Smooth muscle cell of trachea (primary cell): ENCODE data around the gene ARX. TPM values are rescaled to one million over a fixed set of nuclear protein-coding genes. Genes with fewer than 3 reads are reported as not detected.

Experiments
- total RNA-seq: library from RNA; depleted of rRNA; stranded (reverse); fragments of >200 nt; gene quantifications from 2 replicates; pipeline ENCODE4 v1.2.1, GENCODE V29; 2014

The ARX gene
- not detected in 2 replicates for total RNA-seq

DNA sequence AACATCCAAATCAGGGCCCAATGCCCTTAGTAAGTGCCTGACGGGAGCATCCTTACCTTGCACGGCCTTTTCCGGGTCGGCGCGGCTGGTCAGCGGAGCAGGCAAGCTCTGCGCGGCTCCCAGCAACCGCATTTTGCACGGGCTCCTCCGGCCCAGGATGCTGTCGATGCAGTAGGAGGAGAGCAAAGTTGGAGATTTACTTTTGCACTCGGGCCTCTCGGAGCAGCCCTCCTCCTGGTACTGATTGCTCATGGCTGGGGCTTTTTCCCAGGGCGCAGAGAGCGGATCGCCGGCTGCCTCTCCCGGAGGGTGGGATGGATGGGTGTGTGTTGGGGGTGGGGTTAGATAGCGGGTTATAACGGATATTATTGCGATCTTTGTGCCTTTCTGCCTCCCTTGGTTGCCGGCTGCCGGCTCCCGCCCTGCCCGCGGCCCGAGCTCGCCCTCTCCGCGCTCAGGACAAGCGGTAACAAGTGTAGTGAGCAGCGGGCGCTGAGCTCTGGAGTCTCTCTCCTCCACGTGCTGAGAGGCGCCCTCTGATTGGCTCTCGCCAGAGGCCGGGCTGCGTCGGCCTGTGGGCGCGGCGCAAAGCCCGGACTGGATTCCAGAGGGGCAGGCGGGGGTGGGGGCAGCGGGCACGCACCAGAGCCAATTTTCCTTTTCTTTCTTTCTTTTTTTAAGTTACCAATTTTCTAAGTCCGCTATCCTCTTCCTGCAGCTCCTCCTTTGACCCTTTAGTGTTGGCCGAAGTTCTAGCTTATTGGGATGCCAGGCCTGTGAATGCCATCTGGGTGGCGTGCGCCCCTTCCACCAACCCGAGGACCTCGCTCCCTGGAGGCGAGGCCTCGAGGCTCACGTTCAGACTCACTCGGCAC is at the start of gene ARX:
Gene ARX (minus strand): TSS at position 480 of the 875 bp plus-strand sequence. CDS start 228 bp downstream, at position 252.

